Femur (tissue), 1 donor: ENCODE data around the gene MCAM.

Source experiments
- DNase-seq: peaks from one replicate; pipeline ENCODE4 v3.0.0-alpha.2; 2017

MCAM gene

DNA sequence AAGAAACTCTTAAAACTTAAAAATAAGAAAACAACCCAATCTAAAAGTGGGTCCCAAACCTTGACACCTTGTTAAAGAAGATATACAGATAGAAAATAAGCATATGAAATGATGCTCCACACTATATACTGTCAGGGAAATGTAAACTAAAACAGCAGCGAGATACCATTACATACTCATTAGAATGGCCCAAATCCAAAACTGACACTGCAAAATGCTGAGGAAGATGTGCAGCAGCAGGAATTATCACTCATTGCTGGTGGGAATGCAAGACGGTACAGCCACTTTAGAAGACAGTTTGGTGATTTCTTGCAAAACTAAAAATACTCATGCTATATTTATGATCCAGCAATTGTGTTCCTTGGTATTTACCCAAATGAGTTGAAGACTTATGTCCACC is 12.4 kb upstream of the MCAM start:
- no peak for DNase-seq

DNA sequence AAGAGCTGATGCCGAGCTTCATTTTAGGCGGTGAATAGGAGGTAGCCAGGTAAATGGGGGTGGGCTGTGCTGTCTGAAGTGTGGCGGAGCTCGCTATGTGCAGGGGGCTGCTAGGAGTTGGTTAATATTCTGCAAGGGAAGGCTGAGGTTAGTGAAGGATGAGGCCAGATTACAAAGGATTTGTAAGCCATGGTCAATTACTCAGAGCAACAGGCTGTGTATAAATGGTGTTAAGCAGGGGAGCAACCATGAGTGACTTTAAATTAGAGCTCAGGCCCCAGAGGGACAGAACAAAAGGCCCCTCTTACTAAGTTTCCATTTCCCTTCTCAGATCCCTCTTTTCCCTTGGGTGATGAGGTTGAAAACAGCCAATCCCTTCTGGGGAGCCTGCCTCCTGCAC is 7.3 kb upstream of the MCAM start:
- DNase-seq: no peak

DNA sequence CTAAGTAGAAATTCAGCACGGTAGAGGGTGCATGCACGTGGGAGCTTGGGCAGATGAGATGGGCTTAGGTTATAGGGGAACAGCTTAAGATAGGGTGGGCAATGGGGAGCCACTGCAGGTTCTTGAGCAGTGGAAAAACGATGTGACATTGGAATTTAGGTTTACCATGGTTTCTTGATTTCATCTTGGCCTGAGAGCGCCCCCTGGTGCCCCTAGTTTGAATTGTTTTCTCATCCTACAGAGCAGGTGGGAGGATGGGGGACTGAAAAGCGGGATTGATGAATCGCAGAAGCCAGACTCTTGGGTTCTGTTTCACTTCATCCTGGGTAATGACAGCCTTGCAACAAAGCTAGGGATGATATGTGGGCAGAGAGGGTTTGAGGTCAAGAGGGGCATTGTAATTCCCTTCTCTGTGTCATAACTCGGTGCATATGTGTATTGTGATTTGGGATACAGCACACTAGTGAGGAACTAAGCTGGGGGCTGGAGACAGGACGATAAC is 6.7 kb upstream of the MCAM start:
- DNase-seq: peak; percentile 83

DNA sequence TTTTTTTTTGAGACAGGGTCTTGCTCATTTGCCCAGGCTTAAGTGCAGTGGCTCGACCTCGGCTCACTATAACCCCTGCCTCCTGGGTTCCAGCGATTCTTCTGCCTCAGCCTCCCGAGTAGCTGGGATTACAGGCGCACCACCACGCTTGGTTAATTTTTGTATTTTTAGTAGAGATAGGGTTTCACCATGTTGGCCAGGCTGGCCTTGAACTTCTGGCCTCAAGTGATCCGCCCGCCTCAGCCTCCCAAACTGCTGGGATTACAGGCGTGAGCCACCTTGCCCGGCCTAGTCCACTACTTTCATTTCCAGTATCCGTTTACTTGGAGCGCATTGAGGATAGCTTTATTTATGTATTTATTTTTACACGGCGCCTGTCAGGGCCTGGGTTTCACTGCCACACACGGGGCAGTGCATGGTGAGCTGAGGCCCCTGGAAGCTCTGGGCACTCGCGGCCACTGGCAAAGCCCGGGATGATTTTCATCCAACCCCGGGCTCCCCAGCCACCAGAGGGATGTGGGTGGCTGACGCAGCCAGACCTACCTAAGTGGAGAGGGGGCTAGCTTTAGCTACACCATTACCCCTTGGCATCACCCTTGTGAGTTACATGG is 6.1 kb upstream of the MCAM start:
- DNase-seq: no peak

DNA sequence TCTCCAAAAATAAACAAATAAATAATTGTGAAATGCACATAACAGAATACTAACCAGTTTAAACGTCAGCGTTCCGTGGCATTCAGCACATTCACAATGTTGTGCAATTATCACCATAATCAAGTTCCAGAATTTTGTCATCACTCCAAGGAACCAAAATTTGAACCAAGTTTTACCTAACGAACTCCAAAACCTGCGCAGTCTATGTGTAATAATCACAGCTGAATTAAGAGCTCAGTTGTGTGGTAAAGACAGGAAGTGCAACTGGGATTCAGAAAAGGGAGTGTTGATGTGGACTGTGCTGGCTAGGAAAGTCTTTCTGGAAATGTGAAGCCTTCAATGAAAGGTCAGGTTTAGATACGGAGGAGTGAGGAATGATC is 5.4 kb upstream of the MCAM start:
- DNase-seq: no peak

DNA sequence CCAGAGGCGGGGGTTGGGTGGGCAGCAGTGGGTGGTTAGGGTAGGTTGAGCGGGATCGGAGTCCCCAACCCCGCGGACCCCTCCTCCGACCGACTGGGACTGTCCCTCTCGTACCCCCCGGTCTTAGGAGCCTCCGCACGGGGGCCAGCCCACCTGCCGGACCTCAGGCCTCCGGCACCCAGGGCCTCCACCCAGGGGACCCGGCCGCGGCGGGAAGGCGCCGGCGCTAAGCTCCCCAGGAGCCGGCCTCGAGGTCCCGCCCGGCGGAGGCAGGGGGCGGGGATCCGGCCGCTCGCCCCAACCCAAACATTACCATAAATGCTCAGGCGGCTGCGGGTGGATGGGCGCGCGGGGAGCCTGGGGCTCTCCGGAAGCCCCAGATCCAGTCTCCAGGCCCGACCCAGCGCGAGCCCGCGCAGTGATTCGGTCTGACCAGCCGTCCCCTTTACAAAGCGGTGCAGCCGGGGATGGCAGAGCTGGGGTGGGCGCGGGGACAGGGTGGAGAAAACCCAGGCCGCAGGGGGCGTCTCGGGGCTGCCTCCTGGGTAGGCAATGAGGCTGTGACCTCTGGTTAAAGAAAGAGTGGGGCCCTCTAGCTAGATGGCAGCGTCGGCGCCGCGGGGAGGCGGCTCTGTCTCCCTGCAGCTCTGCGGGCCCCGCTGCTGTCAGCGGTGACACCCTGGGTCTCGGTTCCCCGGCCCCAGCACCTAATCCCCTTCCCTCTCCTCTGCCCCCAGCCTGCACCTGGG is 4.0 kb upstream of the MCAM start:
- DNase-seq: peak; percentile 74

DNA sequence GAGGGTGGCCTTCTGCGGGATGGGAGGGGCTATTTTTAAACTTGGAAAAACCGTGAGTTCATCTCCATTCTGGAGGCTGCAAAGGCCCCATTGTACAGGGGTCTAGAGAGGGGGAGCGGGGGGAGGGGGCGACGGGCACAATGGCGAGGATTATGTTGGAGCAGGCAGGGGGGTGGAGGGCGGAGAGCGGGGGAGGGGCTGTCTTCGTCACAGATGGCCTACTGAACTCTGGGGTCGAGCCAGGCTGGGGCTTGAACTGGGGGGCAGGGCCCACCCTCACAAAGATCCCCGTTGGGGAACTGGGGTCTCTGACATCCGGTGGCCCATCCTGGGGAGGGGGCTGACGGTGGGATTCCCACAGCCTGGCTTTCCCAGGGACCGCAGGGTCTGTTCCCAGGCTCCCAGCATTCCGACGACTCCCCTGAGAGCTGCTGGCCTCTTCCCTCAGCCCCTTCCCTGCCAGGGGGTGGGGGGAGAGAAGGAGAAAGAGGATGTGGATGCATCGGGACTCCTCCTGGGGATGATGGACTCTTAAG is 3.4 kb upstream of the MCAM start:
- peak; percentile 70 for DNase-seq

DNA sequence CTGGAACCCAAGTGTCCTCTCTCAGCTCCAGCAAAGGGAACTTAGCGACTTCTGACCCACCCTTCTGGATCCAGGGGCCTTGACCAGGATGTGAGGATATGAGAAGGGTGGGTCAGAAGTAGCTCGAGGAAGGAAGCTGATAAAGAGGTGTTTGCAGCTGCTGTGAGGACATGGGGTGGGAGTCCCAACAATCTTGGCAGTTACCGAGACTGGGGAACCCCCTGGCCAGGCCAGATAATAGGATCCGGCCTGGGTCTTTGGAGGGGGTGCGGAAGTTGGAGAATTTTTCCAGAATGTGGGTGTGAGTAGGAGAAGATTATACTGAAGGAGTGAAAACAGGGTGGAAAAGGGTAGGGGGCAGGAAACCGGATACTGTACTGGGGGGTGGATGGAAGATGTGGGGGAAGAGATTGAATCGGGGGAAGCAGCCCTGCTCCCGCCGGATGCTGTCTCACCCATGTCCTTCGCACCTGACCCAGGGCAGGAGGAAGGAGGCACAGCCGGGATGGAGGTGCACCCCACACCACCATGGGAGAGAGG is 2.8 kb upstream of the MCAM start:
- DNase-seq: peak; percentile 43

DNA sequence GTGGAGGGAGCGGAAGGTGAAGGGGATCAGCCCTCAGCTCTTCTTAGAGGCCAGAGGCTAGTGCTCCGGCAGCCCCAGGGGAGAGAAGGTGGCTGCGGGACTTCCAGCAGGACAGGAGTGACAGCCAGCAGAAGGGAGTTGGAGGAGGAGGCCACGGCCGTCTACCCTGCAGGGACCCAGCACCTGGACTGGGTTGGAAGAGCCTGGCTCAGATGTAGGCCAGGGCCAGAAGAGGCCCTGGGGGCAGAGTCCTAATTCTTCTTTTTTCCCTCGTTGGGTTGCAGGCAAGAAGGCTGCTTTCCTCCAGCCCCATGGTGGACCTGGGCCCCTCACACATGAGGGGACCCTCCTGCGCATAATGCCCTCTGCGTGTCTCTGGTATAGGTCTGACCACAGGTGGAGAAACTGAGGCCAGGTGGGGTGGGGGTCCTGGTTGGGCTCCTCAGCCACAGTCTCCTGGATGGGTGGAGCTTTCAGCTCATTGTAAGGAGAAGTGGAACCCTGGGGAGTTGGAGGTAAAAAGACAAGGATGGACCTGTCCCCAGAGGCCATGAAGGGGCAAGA is 2.3 kb upstream of the MCAM start:
- no peak for DNase-seq

DNA sequence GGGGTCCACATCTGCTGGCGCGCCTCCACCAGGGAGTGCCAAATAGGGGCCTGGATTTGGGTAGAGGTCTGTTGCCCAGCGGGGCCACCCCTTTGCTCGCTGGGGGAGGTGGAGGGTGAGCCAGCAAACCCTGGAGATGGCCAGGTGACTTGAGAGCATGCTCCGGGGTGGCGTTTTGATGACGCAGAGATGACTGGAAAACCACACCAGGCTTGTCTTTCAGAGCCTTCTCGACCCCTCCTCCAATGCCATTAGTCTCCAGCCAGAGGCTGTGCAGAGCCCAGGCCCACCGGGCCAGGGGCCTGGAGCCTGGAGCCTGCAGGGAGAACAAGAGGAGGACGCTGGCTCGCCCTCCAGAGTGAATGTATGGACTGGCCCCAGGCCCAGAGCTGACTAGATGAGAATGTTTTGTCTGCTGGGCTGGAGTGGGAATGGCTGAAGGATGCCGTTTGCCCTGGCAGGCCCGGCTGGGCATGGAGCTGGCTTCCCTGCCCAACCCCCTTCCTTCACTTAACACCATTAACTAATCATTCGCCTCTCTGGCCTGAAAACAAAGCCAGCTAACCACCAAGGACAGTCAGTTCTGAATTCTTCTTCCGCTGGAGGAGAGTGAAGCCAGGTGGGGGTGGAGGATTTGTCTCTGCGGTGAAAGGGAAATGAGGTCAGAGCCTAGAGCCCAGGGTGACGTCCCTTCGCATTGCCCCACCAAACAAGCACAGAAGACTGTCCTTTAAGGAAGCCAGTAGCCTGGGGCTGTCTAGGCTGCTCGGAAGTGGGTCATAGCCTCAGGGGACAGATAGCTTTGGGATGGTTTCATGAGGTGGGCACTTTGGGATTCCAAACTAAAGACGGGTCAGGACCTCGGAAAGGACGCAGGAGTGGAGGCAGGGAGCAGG is 1.6 kb upstream of the MCAM start:
- peak; percentile 77 for DNase-seq

DNA sequence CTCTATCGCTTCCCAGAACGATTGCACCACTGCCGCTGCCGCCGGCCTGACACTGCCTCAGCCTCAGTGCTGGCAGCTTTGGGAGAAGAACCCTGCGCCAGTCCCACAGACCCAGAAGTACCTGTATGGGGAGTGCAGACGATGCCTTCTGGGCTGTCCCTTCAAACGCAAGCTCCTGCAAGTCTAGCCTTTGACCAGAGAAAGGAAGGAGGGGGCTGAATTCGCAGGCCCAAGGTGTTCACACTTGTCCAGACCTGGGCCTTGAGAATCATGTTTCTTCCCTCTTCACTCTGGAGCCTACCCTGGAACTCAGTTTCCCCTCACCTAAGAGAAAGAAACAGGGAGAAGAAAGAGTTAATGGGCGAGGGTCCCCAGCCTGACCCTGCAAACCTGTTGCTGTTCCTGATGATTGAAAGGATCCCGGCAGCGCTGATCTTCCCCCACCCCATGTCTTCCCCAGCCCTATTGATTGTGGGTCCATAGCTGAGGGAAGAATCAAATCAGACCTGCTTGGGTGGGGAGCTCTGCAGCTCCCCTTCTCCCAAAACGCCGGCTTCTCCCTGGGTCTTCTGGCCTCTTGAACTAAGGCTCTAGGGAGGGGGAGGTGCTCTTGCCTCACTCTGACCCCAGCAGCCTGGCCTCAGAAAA is 786 bp upstream of the MCAM start:
- no peak for DNase-seq

DNA sequence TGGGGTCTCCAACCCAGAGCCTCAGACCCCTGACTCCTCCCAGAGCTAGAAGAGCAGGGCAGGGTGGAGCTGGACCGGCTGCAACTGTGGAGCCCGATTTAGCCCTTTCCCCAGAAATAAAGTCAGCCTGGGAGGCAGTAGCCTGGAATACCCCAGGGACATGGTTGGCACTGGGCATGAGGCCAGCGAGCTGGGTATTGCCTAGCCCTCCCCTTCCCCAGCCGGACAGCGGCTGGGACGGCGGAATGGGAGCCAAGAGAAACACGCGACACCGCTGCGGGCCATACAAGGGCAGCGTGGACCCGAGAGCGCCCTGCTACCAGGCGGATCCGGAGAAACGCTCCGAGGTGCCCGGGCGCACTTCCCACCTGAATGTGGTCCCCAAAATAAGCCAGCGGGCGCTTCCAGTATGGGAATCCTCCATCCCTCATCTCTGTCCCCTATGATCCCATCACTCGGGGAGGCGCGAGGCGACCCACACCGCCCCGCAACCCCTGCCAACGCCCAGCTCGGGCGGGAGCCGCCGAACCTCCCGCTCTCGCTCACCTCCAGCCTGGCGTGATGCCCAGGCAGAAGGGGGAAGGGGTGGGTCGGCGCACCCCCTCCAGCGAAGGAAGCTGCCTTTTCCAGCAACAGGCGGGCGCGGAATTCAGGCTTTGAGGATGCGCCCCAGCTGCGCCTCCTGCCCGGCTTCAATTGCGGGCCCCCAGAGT is 758 bp downstream of the MCAM start:
- DNase-seq: peak; percentile 83

DNA sequence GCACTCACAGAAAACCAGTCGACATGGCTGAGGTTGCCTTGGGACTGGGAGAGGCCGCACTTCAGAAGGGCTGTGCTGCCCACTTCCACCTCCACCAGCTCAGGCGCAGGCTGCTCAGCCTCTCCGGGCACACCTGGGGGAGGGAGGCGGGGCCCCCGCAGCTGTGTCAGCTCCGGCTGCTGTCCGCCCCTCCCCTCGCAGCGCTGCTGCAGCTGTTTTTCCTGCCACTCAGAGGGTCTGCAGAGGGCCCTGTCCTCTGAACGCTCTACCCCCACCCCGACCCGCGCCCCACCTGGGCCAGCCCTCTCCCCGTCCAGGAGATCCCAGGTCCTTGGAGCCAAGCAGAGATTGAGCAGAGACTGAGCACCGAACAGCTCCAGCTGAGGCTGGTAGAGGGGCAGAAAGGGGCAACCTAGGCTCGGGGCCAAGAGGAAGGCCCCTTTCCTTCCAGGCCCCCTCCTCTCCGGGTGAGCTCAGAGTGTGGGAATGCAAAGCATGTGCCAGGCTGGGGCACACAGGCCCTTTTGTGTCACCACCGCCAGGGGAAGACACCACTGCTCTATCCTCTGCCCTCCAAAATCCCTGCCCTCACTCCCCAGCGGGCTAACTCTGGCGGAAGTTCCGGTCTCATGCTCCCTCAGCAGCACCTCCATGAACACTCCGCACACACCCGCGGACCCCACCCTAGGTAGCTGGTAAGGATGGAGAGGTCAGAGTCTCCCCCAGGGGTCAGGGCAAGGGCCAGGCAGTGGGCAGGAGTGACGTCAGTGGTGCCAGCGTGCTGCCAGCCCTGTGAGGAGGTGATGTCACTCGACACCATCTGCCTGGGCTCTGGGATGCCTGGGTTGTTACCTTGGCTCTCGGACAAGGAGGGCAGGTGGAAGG is 1.6 kb downstream of the MCAM start:
- peak; percentile 82 for DNase-seq

DNA sequence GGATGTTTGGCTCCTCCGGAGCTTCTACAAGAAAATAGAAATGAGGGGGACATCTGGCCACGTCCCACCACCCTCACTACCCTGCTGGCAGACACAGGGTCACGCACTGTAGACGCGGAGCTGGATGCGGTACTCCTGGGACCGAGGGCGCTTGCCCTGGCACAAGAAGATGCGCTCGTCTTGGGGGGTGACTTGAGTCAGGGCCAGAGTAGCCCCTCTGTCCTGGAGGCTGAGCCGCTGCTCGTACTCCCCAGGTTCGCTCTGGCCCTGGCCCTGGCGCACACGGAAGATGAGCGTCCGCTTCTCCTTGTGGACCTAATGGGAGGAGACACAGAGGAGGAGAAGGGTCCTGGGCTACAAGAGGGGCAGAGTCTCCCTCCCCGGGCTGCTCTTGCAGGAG is 2.2 kb downstream of the MCAM start:
- no peak for DNase-seq

DNA sequence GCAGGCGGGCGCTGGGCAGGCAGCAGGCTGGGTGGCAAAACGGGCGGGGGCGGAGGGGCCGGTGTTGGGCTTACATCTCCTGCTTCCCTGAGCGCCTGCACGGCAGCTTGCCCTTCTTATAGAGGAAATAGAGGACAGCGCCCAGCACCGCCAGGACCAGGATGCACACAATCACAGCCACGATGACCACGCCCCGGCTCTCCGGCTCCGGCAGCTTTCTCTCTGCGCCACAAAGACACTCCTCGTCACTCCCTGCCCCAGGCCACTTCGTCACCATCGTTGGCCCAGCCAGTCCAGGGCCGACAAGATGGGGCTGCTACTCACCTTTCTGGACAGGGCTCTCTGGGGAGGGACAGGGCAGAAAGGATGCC is 6.3 kb downstream of the MCAM start:
- no peak for DNase-seq

DNA sequence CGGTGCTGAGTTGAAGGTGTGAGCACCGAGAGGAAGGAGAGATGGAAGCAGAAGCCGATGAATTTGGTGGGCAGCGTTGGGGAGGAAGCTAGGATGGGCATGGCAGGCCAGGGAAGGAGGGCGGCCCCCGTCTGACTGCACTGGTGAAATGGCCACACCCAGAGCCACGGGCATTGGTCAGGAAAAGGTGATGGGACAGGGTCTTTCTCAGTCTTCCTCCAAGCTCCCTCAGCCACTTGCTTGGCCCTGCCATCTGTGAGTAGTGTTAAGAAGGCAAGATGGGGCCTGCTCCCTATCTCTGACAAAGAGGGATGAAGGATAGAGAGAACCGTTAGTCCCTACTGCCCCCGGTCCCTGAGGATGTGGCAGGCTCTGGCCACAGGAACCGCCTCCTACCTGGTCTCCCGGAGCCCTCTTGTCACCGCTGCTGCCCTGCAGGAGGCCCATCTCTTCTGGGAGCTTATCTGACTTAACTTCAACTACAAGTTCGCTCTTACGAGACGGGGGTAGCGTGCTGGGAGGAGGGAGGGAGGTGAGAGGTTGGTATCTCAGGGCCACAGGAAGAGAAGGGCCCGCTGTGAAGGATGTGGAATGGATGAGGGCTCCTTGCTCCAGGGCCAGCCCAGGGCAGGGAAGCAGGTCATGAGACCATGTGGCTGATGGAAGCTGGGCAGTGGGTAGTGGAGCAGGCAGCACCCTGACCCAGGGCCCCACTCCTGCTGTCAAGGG is 6.8 kb downstream of the MCAM start:
- no peak for DNase-seq

DNA sequence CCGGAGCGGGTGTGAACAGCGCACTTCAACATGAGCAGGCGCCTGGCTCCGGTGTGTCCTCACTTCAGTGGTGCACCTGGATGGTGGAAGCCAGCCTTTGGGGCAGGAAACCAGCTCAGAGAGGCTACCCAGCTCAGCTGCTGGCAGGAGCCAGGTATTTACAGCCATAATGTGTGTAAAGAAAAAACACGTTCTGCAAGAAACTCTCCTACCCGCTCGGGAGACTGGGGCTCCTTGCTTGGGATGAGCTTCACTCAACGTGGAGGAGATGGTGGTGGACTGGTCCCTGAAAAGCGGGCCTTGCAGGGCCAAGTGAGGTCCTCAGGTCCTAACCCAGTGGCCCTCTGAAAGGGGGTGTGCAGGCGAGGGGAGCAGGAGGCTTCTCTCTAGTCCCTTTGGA is 7.5 kb downstream of the MCAM start:
- no peak for DNase-seq

DNA sequence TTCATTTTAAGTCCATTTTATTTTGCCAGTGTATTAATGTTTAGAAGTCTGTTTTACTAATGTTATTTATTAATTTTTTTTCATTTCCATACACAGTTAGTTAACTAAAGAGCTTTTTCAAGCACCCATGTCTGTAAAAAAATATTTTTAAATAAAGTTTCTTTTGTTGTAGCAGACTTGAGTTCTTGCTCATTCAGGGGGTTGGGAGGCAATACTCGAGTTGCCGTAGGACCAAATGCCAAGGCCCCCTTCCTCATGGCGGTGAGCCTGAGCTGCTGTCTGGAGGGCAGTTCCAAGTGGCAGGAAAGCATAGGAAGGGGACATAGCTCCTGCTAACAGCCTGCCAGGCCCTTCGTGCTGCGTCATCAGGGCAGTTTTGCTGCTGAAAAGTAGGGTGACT is 9.0 kb downstream of the MCAM start:
- DNase-seq: no peak

DNA sequence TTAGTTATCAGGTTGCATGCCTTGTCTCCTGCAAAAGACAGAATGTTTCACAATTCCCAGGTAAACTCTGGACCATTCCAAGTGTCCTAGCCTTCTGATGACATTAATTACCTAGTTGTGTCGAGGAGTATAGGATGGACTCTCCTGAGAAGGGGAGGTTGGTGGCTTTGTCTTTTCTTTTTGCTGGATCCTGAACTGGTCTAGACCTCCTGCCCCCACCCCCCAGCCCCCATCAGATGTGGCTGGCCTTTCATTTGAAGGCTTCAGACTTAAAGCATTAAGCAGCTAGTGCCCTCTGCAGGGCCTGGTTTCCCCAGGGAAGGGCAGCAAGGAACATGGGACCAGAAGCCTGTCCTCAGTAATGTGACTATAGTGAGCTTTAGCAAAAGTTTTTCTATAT is 9.7 kb downstream of the MCAM start:
- no peak for DNase-seq

DNA sequence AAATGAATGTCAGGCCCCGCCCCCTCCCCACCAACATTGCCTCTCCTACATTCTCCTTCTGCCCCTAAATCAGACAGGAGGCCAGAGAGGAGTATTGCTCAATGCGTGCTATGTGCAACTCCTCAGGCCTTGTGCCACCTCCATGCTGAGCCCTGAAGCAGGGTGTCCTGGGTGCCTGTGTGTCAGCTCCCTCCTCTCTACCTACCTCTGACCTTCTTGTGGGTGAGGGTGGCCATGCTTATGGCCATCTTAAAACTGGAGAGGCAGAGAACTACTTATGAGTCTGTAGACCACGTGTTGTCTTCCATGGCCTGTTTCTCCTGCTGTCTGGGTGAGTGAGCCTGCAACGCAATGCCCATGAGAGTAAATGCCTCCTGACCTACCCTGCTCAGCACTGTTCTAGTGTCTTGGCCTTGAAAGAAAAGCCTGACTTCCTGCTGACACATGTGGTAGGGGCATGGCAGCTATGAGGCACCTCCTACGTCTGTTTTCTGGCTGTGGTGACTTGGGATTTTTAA is 10.5 kb downstream of the MCAM start:
- no peak for DNase-seq
